KMS-11 (cell line): Measurements from ENCODE around the gene PKP2.
"Not testable (repeated sequence)": the region's sequence is repeated elsewhere in the genome, so short reads cannot be mapped to it uniquely, and the experiment has no call there.

ENCODE experiments used
- H2AFZ ChIP-seq: fragments of 200-600 bp; sonication (generic); 2 replicates; pipeline ENCODE4 v1.6.1; 2016; ENCODE audit warnings: antibody characterized with exemption, mixed run types, low read depth
- H3K27ac ChIP-seq: fragments of 200-600 bp; sonication (generic); 2 replicates; pipeline ENCODE4 v1.6.1; 2016; ENCODE audit warnings: mild to moderate bottlenecking, mixed run types
- H3K27me3 ChIP-seq: fragments of 200-600 bp; sonication (generic); 2 replicates; pipeline ENCODE4 v1.6.1; 2017; ENCODE audit warnings: mild to moderate bottlenecking, low read depth, mixed run types, moderate library complexity; ENCODE audit not compliant: insufficient read depth
- H3K36me3 ChIP-seq: fragments of 200-600 bp; sonication (generic); 2 replicates; pipeline ENCODE4 v1.6.1; 2017; ENCODE audit warnings: mild to moderate bottlenecking, mixed run types; ENCODE audit not compliant: insufficient read depth
- H3K4me1 ChIP-seq: fragments of 200-600 bp; sonication (generic); 2 replicates; pipeline ENCODE4 v1.6.1; 2016; ENCODE audit warnings: mild to moderate bottlenecking, low read depth, mixed run types; ENCODE audit not compliant: poor library complexity, severe bottlenecking
- H3K4me2 ChIP-seq: fragments of 200-600 bp; sonication (generic); 2 replicates; pipeline ENCODE4 v1.7.0; 2016; ENCODE audit warnings: mild to moderate bottlenecking, mixed run types
- H3K4me3 ChIP-seq: fragments of 200-600 bp; sonication (generic); IDR thresholded peaks from 2 replicates; pipeline ENCODE4 v1.6.1; 2017; ENCODE audit warnings: low read depth, low read length, mixed read lengths; ENCODE audit not compliant: insufficient read depth
- H3K79me2 ChIP-seq: fragments of 200-600 bp; sonication (generic); 2 replicates; pipeline ENCODE4 v1.6.1; 2016; ENCODE audit warnings: low read depth, mixed run types; ENCODE audit not compliant: insufficient read depth
- H3K9ac ChIP-seq: fragments of 200-600 bp; sonication (generic); 2 replicates; pipeline ENCODE4 v1.6.1; 2016; ENCODE audit warnings: mild to moderate bottlenecking, mixed run types
- H4K20me1 ChIP-seq: fragments of 200-600 bp; sonication (generic); 2 replicates; pipeline ENCODE4 v1.6.1; 2016; ENCODE audit warnings: mild to moderate bottlenecking, mixed run types; ENCODE audit not compliant: insufficient read depth
- CTCF ChIP-seq: fragments of 200-600 bp; sonication (generic); conservative IDR thresholded peaks from 2 replicates; pipeline ENCODE4 v1.6.1; 2017; ENCODE audit warnings: low read depth, mild to moderate bottlenecking, antibody characterized with exemption, low read length, moderate library complexity, mixed read lengths

PKP2 gene

GRCh38 chr12:32894566-32894965 is 2.0 kb downstream of the PKP2 start:
- Histone ChIP-seq H3K27ac (no peak overlapping the region), H3K9ac (no peak overlapping the region), H3K79me2 (peaks cover 63% of the 10 kb centered on the region), H3K4me1 (peaks cover 85% of the 10 kb centered on the region), H2AFZ (no peak overlapping the region), H4K20me1 (no peaks in the 10 kb centered on the region), H3K4me3 (no peak overlapping the region), H3K4me2 (peak overlapping the region; percentile 97), H3K27me3 (no peaks in the 10 kb centered on the region), H3K36me3 (no peaks in the 10 kb centered on the region)
- TF ChIP-seq CTCF = no peak

- H3K79me2 ChIP-seq = peaks cover 73% of the 10 kb centered on the region
- no peaks in the 10 kb centered on the region for H3K36me3 ChIP-seq
- H3K27me3 ChIP-seq = no peaks in the 10 kb centered on the region
- H3K4me1 ChIP-seq = peaks cover 84% of the 10 kb centered on the region
- H3K9ac ChIP-seq = no peak overlapping the region
- H4K20me1 ChIP-seq = no peaks in the 10 kb centered on the region
- H3K4me3 ChIP-seq = no peak overlapping the region
- no peak for TF ChIP-seq CTCF
- H3K27ac ChIP-seq = no peak overlapping the region
- H3K4me2 ChIP-seq = peak overlapping the region; percentile 25
- no peak overlapping the region for H2AFZ ChIP-seq
Observed at GRCh38 chr12:32893458-32893857, 3.1 kb downstream of the PKP2 start.

- Histone ChIP-seq H3K4me3 (no peak overlapping the region), H3K4me1 (peaks cover 83% of the 10 kb centered on the region), H4K20me1 (no peaks in the 10 kb centered on the region), H3K79me2 (peaks cover 75% of the 10 kb centered on the region), H3K9ac (no peak overlapping the region), H3K36me3 (no peaks in the 10 kb centered on the region), H2AFZ (no peak overlapping the region), H3K27ac (no peak overlapping the region), H3K27me3 (no peaks in the 10 kb centered on the region), H3K4me2 (peak overlapping the region; percentile 25)
- TF ChIP-seq CTCF = no peak
Observed at GRCh38 chr12:32893043-32893442, 3.5 kb downstream of the PKP2 start.

GRCh38 chr12:32892369-32892768 is 4.2 kb downstream of the PKP2 start:
- H3K9ac ChIP-seq, H4K20me1 ChIP-seq, H2AFZ ChIP-seq, H3K27me3 ChIP-seq, H3K4me3 ChIP-seq, H3K36me3 ChIP-seq: not testable (repeated sequence)
- peaks cover 83% of the 10 kb centered on the region for H3K4me1 ChIP-seq
- H3K4me2 ChIP-seq = peak overlapping the region; percentile 67
- peak overlapping the region; percentile 39; the same call in 1 of the 2 replicates for H3K27ac ChIP-seq
- H3K79me2 ChIP-seq = peaks cover 82% of the 10 kb centered on the region

GRCh38 chr12:32891956-32892355 is 4.6 kb downstream of the PKP2 start:
- no peak overlapping the region for H3K9ac ChIP-seq
- H3K27me3 ChIP-seq = no peaks in the 10 kb centered on the region
- no peaks in the 10 kb centered on the region for H4K20me1 ChIP-seq
- no peaks in the 10 kb centered on the region for H3K36me3 ChIP-seq
- no peak for TF ChIP-seq CTCF
- H2AFZ ChIP-seq = no peak overlapping the region
- no peak overlapping the region for H3K4me3 ChIP-seq
- H3K79me2 ChIP-seq = peaks cover 86% of the 10 kb centered on the region
- peak overlapping the region; percentile 67 for H3K4me2 ChIP-seq
- H3K27ac ChIP-seq = peak overlapping the region; percentile 39; the same call in 1 of the 2 replicates
- H3K4me1 ChIP-seq = peaks cover 83% of the 10 kb centered on the region
